Measurements from ENCODE around the gene FOXA2.

DNA sequence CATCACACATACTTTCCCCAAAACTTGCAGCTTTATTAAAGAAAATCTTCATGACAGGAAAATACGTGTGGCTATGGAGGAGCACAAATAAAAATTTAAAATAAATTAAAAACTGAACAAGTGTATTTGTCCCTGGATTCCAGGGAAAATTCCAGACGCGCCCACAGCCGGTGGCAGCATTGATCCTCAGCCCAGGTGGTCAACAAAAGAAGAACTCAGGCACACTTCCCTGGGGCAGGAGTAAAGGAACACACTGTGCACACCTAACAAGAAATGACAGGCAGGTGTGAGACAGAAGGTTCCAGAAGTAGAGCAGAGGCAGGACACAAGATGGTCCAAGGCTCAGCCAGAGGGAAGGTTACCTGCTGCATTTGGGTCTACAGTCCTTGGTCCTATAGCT lies 36.3 kb downstream of the FOXA2 start:
- TF ChIP-seq, protein P1, sequence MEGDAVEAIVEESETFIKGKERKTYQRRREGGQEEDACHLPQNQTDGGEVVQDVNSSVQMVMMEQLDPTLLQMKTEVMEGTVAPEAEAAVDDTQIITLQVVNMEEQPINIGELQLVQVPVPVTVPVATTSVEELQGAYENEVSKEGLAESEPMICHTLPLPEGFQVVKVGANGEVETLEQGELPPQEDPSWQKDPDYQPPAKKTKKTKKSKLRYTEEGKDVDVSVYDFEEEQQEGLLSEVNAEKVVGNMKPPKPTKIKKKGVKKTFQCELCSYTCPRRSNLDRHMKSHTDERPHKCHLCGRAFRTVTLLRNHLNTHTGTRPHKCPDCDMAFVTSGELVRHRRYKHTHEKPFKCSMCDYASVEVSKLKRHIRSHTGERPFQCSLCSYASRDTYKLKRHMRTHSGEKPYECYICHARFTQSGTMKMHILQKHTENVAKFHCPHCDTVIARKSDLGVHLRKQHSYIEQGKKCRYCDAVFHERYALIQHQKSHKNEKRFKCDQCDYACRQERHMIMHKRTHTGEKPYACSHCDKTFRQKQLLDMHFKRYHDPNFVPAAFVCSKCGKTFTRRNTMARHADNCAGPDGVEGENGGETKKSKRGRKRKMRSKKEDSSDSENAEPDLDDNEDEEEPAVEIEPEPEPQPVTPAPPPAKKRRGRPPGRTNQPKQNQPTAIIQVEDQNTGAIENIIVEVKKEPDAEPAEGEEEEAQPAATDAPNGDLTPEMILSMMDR (IDR thresholded peaks at IDR 0.05): no peak
- TF ChIP-seq POLR2AphosphoS5 (IDR thresholded peaks at IDR 0.05; ENCODE audit: low read depth, low read length): no peak
- TF ChIP-seq, protein P2, sequence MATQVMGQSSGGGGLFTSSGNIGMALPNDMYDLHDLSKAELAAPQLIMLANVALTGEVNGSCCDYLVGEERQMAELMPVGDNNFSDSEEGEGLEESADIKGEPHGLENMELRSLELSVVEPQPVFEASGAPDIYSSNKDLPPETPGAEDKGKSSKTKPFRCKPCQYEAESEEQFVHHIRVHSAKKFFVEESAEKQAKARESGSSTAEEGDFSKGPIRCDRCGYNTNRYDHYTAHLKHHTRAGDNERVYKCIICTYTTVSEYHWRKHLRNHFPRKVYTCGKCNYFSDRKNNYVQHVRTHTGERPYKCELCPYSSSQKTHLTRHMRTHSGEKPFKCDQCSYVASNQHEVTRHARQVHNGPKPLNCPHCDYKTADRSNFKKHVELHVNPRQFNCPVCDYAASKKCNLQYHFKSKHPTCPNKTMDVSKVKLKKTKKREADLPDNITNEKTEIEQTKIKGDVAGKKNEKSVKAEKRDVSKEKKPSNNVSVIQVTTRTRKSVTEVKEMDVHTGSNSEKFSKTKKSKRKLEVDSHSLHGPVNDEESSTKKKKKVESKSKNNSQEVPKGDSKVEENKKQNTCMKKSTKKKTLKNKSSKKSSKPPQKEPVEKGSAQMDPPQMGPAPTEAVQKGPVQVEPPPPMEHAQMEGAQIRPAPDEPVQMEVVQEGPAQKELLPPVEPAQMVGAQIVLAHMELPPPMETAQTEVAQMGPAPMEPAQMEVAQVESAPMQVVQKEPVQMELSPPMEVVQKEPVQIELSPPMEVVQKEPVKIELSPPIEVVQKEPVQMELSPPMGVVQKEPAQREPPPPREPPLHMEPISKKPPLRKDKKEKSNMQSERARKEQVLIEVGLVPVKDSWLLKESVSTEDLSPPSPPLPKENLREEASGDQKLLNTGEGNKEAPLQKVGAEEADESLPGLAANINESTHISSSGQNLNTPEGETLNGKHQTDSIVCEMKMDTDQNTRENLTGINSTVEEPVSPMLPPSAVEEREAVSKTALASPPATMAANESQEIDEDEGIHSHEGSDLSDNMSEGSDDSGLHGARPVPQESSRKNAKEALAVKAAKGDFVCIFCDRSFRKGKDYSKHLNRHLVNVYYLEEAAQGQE (IDR thresholded peaks at IDR 0.05; ENCODE audit: insufficient read depth in 1 of 2, low read depth in 2 of 2, low read length in 1 of 2): no peak

Measured in Panc1 (cell line).